H1 (cell line): ENCODE measurements around the gene TMCC1. TPM values are rescaled to one million over a fixed set of nuclear protein-coding genes. Genes with fewer than 3 reads are reported as not detected.

Experiments
- CTCF ChIA-PET: fragments of 300-600 bp; sonication (Branson Sonifier 250); formaldehyde crosslinking; loops from one replicate; lab custom pipeline; 2021; ENCODE audit not compliant: partially characterized antibody; lab: Charles Lee
- POLR2A ChIA-PET: fragments of 300-600 bp; sonication (Branson Sonifier 250); formaldehyde crosslinking; loops from one replicate; lab custom pipeline; 2021; ENCODE audit warnings: inconsistent platforms; ENCODE audit not compliant: partially characterized antibody; lab: Charles Lee
- DNase-seq, 2 experiments: peaks; one replicate each; pipeline versions ENCODE4 v3.0.0 to v3.0.0-alpha.2; 2010 to 2022; ENCODE audit warnings: low spot score in 2 of 2, low read depth in 1 of 2, mixed read lengths in 1 of 2
- FAIRE-seq: peaks from 2 replicates; lab custom pipeline; 2011; peaks lifted over from hg19 to GRCh38; lab: Jason Lieb, UNC
- H2AFZ ChIP-seq: 2 replicates; pipeline ENCODE4 v1.8.1; 2012; ENCODE audit warnings: low read length, inconsistent platforms
- H2AK5ac ChIP-seq: 2 replicates; pipeline ENCODE4 v1.6.1; 2013; ENCODE audit warnings: low read depth, low read length
- H2BK120ac ChIP-seq: replicated peaks from 2 replicates; pipeline ENCODE3; 2013; ENCODE audit warnings: low read depth, low read length, inconsistent platforms
- H2BK12ac ChIP-seq: 2 replicates; pipeline ENCODE4 v1.6.1; 2013; ENCODE audit warnings: low read depth, low read length
- H2BK15ac ChIP-seq: 2 replicates; pipeline ENCODE4 v1.6.1; 2013; ENCODE audit warnings: low read length
- H2BK20ac ChIP-seq: 2 replicates; pipeline ENCODE4 v1.6.1; 2013; ENCODE audit warnings: low read length
- H2BK5ac ChIP-seq: 2 replicates; pipeline ENCODE4 v1.6.1; 2013; ENCODE audit warnings: low read depth, low read length
- H3K14ac ChIP-seq: 2 replicates; pipeline ENCODE4 v1.6.1; 2013; ENCODE audit warnings: inconsistent platforms; ENCODE audit not compliant: insufficient read length
- H3K18ac ChIP-seq: 2 replicates; pipeline ENCODE4 v1.6.1; 2013; ENCODE audit warnings: low read length; ENCODE audit errors: extremely low read depth
- H3K23ac ChIP-seq: 2 replicates; pipeline ENCODE4 v1.6.1; 2013; ENCODE audit warnings: inconsistent platforms; ENCODE audit not compliant: insufficient read length
- H3K23me2 ChIP-seq: 2 replicates; pipeline ENCODE4 v1.6.1; 2013; ENCODE audit warnings: low read depth, low read length
- H3K27ac ChIP-seq: 2 replicates; pipeline ENCODE4 v1.6.1; 2011; ENCODE audit warnings: low read depth, low read length, inconsistent platforms
- H3K27me3 ChIP-seq, 4 experiments: replicated peaks in 1 of 4; 1 replicate in 1 of 4; 2 replicates in 3 of 4; pipeline versions ENCODE4 v1.6.1 to v1.8.1; 2011 to 2013; ENCODE audit warnings: low read length in 3 of 4, mild to moderate bottlenecking in 3 of 4, inconsistent platforms in 2 of 4, mixed read lengths in 2 of 4, moderate library complexity in 1 of 4; ENCODE audit not compliant: control insufficient read depth in 3 of 4, insufficient read depth in 3 of 4; ENCODE audit errors: extremely low read depth in 1 of 4
- H3K36me3 ChIP-seq, 4 experiments: 2 replicates each; pipeline versions ENCODE4 v1.6.1 to v1.8.1; 2011 to 2013; ENCODE audit warnings: mild to moderate bottlenecking in 4 of 4, low read length in 3 of 4, moderate library complexity in 2 of 4, control low read depth in 1 of 4, inconsistent platforms in 1 of 4; ENCODE audit not compliant: insufficient read depth in 4 of 4, control insufficient read depth in 2 of 4
- H3K4ac ChIP-seq: replicated peaks from 2 replicates; pipeline ENCODE3; 2013; ENCODE audit warnings: low read length, low read depth, mixed read lengths, inconsistent platforms; ENCODE audit not compliant: insufficient read length
- H3K4me1 ChIP-seq, 4 experiments: replicated peaks in 1 of 4; 1 replicate in 1 of 4; 2 replicates in 3 of 4; pipeline versions ENCODE4 v1.6.1 to v1.8.1; 2011 to 2013; ENCODE audit warnings: low read length in 3 of 4, inconsistent platforms in 2 of 4, mixed read lengths in 1 of 4; ENCODE audit not compliant: insufficient read depth in 4 of 4, control insufficient read depth in 3 of 4
- H3K4me2 ChIP-seq, 2 experiments: 2 replicates each; pipeline versions ENCODE4 v1.6.1 to v1.8.1; 2011 to 2013; ENCODE audit warnings: low read depth in 2 of 2, low read length in 2 of 2, control low read depth in 1 of 2, inconsistent platforms in 1 of 2, mild to moderate bottlenecking in 1 of 2; ENCODE audit not compliant: insufficient read depth in 1 of 2
- H3K4me3 ChIP-seq, 4 experiments: fragments of 200-600, 300-600 bp in 1 of 4; sonication (generic), shearing (Covaris generic), sonication (Bioruptor Twin) in 1 of 4; 2 replicates each; pipeline versions ENCODE4 v1.5.1 to v1.8.1; 2011 to 2016; ENCODE audit warnings: low read length in 4 of 4, low read depth in 3 of 4, control low read depth in 2 of 4, inconsistent platforms in 2 of 4, mild to moderate bottlenecking in 2 of 4, mixed read lengths in 1 of 4, moderate library complexity in 1 of 4; ENCODE audit not compliant: insufficient read depth in 2 of 4; ENCODE audit errors: extremely low read depth in 1 of 4
- H3K56ac ChIP-seq: replicated peaks from 2 replicates; pipeline ENCODE3; 2013; ENCODE audit warnings: low read depth, mild to moderate bottlenecking, mixed read lengths, low read length, inconsistent platforms; ENCODE audit not compliant: insufficient read length
- H3K79me1 ChIP-seq: 2 replicates; pipeline ENCODE4 v1.6.1; 2013; ENCODE audit warnings: low read depth, low read length, control low read depth
- H3K79me2 ChIP-seq, 2 experiments: 2 replicates each; pipeline versions ENCODE4 v1.6.1 to v1.8.1; 2012 to 2013; ENCODE audit warnings: low read length in 2 of 2, mild to moderate bottlenecking in 2 of 2, inconsistent platforms in 1 of 2; ENCODE audit not compliant: insufficient read depth in 2 of 2, control insufficient read depth in 1 of 2
- H3K9ac ChIP-seq, 4 experiments: replicated peaks in 1 of 4; 1 replicate in 1 of 4; 2 replicates in 3 of 4; pipeline versions ENCODE4 v1.6.1 to v1.8.1; 2011 to 2013; ENCODE audit warnings: low read depth in 3 of 4, low read length in 3 of 4, control low read depth in 2 of 4, mild to moderate bottlenecking in 2 of 4, moderate library complexity in 2 of 4, inconsistent platforms in 1 of 4; ENCODE audit errors: extremely low read depth in 1 of 4
- H3K9me3 ChIP-seq, 2 experiments: 2 replicates each; pipeline versions ENCODE4 v1.6.1 to v1.8.1; 2012 to 2013; ENCODE audit warnings: mild to moderate bottlenecking in 2 of 2, moderate library complexity in 2 of 2, control low read depth in 1 of 2, inconsistent platforms in 1 of 2, low read depth in 1 of 2, low read length in 1 of 2, mixed read lengths in 1 of 2; ENCODE audit not compliant: insufficient read depth in 2 of 2
- H4K20me1 ChIP-seq, 2 experiments: replicated peaks in 1 of 2; 2 replicates each; pipeline versions ENCODE3 to v1.8.1; 2011 to 2013; ENCODE audit warnings: inconsistent platforms in 2 of 2, low read length in 2 of 2, mild to moderate bottlenecking in 1 of 2; ENCODE audit not compliant: insufficient read depth in 2 of 2, control insufficient read depth in 1 of 2
- H4K5ac ChIP-seq: 2 replicates; pipeline ENCODE4 v1.6.1; 2013; ENCODE audit warnings: low read length, low read depth, mixed read lengths, inconsistent platforms; ENCODE audit not compliant: insufficient read length
- H4K8ac ChIP-seq: 2 replicates; pipeline ENCODE4 v1.8.0; 2013; ENCODE audit warnings: mild to moderate bottlenecking, moderate library complexity, low read length, inconsistent platforms; ENCODE audit not compliant: insufficient read depth; ENCODE audit errors: extremely low read depth
- H4K91ac ChIP-seq: replicated peaks from 2 replicates; pipeline ENCODE3; 2013; ENCODE audit warnings: low read length, mixed read lengths, inconsistent platforms; ENCODE audit not compliant: insufficient read length
- SAP30 ChIP-seq: fragments of 300-600 bp; sonication (generic); IDR thresholded peaks from 2 replicates; pipeline ENCODE4 v1.7.1; 2012; ENCODE audit warnings: low read length, moderate library complexity, mild to moderate bottlenecking, inconsistent platforms; ENCODE audit not compliant: insufficient read depth, insufficient replicate concordance
- WGBS, 2 experiments: shearing (Covaris generic) in 1 of 2; methylation state at CpG; one replicate each; pipeline versions ENCODE4 v1.1.6 to v1.1.7; 2013 to 2015; ENCODE audit warnings: low lambda C conversion rate in 2 of 2, mixed read lengths in 2 of 2, inconsistent platforms in 1 of 2, low coverage in 1 of 2, missing lambda C conversion rate in 1 of 2; ENCODE audit not compliant: insufficient replicate concordance in 2 of 2, insufficient coverage in 1 of 2, insufficient read length in 1 of 2; ENCODE audit errors: extremely low coverage in 1 of 2, missing lambda C conversion rate in 1 of 2; 5-methylcytosine and 5-hydroxymethylcytosine counted together
- polyA plus RNA-seq, 7 experiments: library from polyadenylated mRNA; depleted of rRNA in 3 of 7; stranded (reverse) in 5 of 7; unstranded in 2 of 7; fragments of >200 nt in 5 of 7; fragments of 200-250 nt in 2 of 7; gene quantifications; 1 replicate in 5 of 7; 2 replicates in 1 of 7; 4 replicates in 1 of 7; pipeline versions ENCODE4 v1.2.1 to v1.2.3, GENCODE V29; 2011 to 2013; ENCODE audit warnings: missing spikeins in 2 of 7, mixed read lengths in 2 of 7
- total RNA-seq: library from RNA; stranded (reverse); fragmentation: NEBNext Ultra II Directional; extraction: Animal tissue kit (Norgen Biotek cat#: 25700); gene quantifications from 2 replicates; pipeline ENCODE4 v1.2.1, GENCODE V29; 2021

Gene TMCC1
- total and polyA plus RNA-seq, 2 of the 8 experiments (the other 6 are each of a cell fraction or from before 2014, with no cell fraction given): 10.4 to 27.1 TPM

GRCh38 chr3:129868912-129869311 is 24.6 kb downstream of the TMCC1 start:
- no peak overlapping the region for H4K91ac ChIP-seq
- H3K4me2 ChIP-seq: no peak overlapping the region
- no peak overlapping the region for H3K4ac ChIP-seq
- H3K56ac ChIP-seq: no peak overlapping the region
- H3K4me3 ChIP-seq: no peak overlapping the region
- no peak overlapping the region for H2AFZ ChIP-seq
- no peaks in the 10 kb centered on the region for H3K27me3 ChIP-seq
- no peak overlapping the region for H2BK20ac ChIP-seq
- DNase-seq (no peak), FAIRE-seq (no peak)
- H3K23ac ChIP-seq: no peak overlapping the region
- peaks cover 0 to 8% (median 0%) of the 10 kb centered on the region in 4 experiments; a peak in 2 of 8 replicates for H3K36me3 ChIP-seq
- ChIA-PET CTCF (interaction anchor here (1.0 kb wide), 1 partner anchor 73 kb away, joined by 3 read pairs; no protein-coding TSS in a partner anchor), POLR2A (no interaction called here)
- no peak overlapping the region for H3K9ac ChIP-seq
- no peaks in the 10 kb centered on the region for H3K9me3 ChIP-seq
- H3K79me1 ChIP-seq: no peaks in the 10 kb centered on the region; the same call in 1 of the 2 replicates
- no peak overlapping the region for H3K27ac ChIP-seq
- H4K5ac ChIP-seq: no peak overlapping the region
- H2BK120ac ChIP-seq: no peak overlapping the region
- peaks cover 0 to 9% (median 2%) of the 10 kb centered on the region in 4 experiments; a peak in 2 of 7 replicates for H3K4me1 ChIP-seq
- H4K8ac ChIP-seq: no peak overlapping the region
- peaks cover 0 to 22% of the 10 kb centered on the region in 2 experiments; a peak in 3 of 4 replicates for H3K79me2 ChIP-seq
- H3K18ac ChIP-seq: no peak overlapping the region
- no peak overlapping the region for H2AK5ac ChIP-seq
- no peak overlapping the region for H2BK12ac ChIP-seq
- no peak overlapping the region for H3K14ac ChIP-seq
- no peak overlapping the region for H2BK15ac ChIP-seq
- no peaks in the 10 kb centered on the region for H4K20me1 ChIP-seq
- H3K23me2 ChIP-seq: no peaks in the 10 kb centered on the region
- WGBS, 2 experiments: 92% methylated on average over 2 of the region's 2 CpGs; no CpG with 5 or more reads in 1 of the 2 experiments
- no peak overlapping the region for H2BK5ac ChIP-seq
- no peak for TF ChIP-seq SAP30
